Testis (tissue), 3 donors: ENCODE measurements around the gene PARP6. TPM values are rescaled to one million over a fixed set of nuclear protein-coding genes. Genes with fewer than 3 reads are reported as not detected.

ENCODE experiments used
- DNase-seq: peaks from one replicate; pipeline ENCODE4 v3.0.0-alpha.2; 2019
- H3K27ac ChIP-seq, 2 donors: fragments of 200-600 bp; sonication (generic); one replicate each; pipeline ENCODE4 v1.5.1; 2019
- H3K27me3 ChIP-seq: fragments of 200-600 bp; sonication (generic); one replicate; pipeline ENCODE4 v1.5.1; 2019
- H3K36me3 ChIP-seq: fragments of 200-600 bp; sonication (generic); one replicate; pipeline ENCODE4 v1.5.1; 2017; ENCODE audit warnings: low read depth; ENCODE audit errors: missing control alignments
- H3K4me1 ChIP-seq: fragments of 200-600 bp; sonication (generic); one replicate; pipeline ENCODE4 v1.5.1; 2019
- H3K4me3 ChIP-seq, 2 donors: fragments of 200-600 bp; sonication (generic); one replicate each; pipeline ENCODE4 v1.5.1; 2017 to 2019
- H3K9me3 ChIP-seq: fragments of 200-600 bp; sonication (generic); one replicate; pipeline ENCODE4 v1.5.1; 2017
- POLR2A ChIP-seq: fragments of 450-650 bp; IDR thresholded peaks from one replicate; pipeline ENCODE4 v1.6.1; 2017; ENCODE audit warnings: antibody characterized with exemption, mild to moderate bottlenecking, moderate library complexity
- WGBS, 2 donors: methylation state at CpG; one replicate each; pipeline ENCODE4 v1.1.5; 2018; 5-methylcytosine and 5-hydroxymethylcytosine counted together
- intact Hi-C: fragments of 100-400 bp; cut with DNase I; formaldehyde crosslinking; loops from one replicate; pipeline ENCODE4 v1.15.1; 2023; ENCODE audit warnings: low total_unique reads
- polyA plus RNA-seq: library from polyadenylated mRNA; stranded (reverse); fragments of 350-450 nt; fragmentation: Illumina TruSeq; extraction: RNeasy Lipid Tissue Mini Kit (QIAGEN cat#74804); gene quantifications from one replicate; pipeline ENCODE4 v1.2.3, GENCODE V29; 2014; ENCODE audit warnings: low read depth, low replicate concordance; ENCODE audit not compliant: insufficient read depth
- total RNA-seq, 2 donors: library from RNA; depleted of rRNA; stranded (reverse); fragments of >200 nt; gene quantifications; one replicate each; pipeline ENCODE4 v1.2.3, GENCODE V29; 2016
- TF ChIP-seq, protein P1 (sequence below), 3 experiments: fragments of 450-650 bp in 2 of 3; fragments of 200-600 bp in 1 of 3; sonication (generic) in 1 of 3; IDR thresholded peaks; one replicate each; pipeline ENCODE4 v1.5.1; 2016 to 2019; ENCODE audit warnings: antibody characterized with exemption in 3 of 3, mild to moderate bottlenecking in 2 of 3, moderate library complexity in 1 of 3

PARP6 gene
- total and polyA plus RNA-seq, 3 donors from 2014 or later, result 114 to 190 (median 182) TPM

DNA sequence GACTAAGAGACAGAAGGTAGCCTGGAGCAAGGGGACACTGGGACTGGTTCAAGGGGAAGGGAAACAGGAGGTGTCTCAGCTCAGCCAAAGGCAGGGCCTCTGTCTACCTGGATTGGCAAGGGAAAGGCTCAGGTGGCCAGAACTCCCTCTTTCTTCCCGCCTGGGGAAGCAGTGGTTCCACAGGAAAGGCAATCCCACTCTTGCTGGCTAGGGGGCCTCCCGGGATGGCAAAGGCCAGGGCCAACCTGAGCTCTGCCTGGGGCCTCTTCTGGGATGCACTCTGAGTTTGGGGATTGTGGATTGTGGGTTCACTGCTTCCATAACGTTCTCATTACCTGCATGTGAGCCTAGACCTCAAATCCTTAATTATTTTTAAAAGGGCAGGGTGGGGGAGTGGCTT is 13.0 kb upstream of the PARP6 start:
- Histone ChIP-seq H3K36me3 (no peaks in the 10 kb centered on the region), H3K4me3 (no peak overlapping the region), H3K27me3 (no peaks in the 10 kb centered on the region), H3K4me1 (no peaks in the 10 kb centered on the region), H3K9me3 (no peaks in the 10 kb centered on the region), H3K27ac (no peak overlapping the region)
- WGBS, 2 donors, result 54 to 71% methylated on average over 3 of the region's 3 CpGs
- intact Hi-C loops, result no loop called here
- DNase-seq, result no peak
- TF ChIP-seq, protein P1, sequence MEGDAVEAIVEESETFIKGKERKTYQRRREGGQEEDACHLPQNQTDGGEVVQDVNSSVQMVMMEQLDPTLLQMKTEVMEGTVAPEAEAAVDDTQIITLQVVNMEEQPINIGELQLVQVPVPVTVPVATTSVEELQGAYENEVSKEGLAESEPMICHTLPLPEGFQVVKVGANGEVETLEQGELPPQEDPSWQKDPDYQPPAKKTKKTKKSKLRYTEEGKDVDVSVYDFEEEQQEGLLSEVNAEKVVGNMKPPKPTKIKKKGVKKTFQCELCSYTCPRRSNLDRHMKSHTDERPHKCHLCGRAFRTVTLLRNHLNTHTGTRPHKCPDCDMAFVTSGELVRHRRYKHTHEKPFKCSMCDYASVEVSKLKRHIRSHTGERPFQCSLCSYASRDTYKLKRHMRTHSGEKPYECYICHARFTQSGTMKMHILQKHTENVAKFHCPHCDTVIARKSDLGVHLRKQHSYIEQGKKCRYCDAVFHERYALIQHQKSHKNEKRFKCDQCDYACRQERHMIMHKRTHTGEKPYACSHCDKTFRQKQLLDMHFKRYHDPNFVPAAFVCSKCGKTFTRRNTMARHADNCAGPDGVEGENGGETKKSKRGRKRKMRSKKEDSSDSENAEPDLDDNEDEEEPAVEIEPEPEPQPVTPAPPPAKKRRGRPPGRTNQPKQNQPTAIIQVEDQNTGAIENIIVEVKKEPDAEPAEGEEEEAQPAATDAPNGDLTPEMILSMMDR (IDR thresholded peaks at IDR 0.05), result no peak
- TF ChIP-seq POLR2A, result no peak

DNA sequence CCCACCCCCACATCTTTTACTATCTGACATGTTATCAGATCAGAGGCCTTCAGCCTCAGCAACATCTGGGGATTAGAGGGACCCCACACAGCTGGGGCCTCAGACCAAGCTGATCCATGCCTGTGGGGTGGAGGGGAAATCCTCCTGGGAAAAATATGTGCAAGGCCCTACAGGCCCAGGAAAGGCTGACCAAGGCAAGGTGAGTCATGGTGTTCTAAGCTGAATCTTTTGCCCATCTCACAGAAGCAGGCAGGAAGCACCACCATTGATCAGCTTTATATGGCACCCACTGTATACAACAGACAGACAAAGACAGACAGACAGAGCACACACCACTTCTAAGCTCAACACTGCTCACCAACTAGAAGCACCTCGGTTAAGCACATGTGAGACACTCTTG is 12.4 kb upstream of the PARP6 start:
- Histone ChIP-seq H3K4me3 (no peak overlapping the region), H3K4me1 (no peaks in the 10 kb centered on the region), H3K9me3 (no peaks in the 10 kb centered on the region), H3K27ac (no peak overlapping the region), H3K36me3 (no peaks in the 10 kb centered on the region), H3K27me3 (no peaks in the 10 kb centered on the region)
- 86 to 94% methylated on average over 1 of the region's 1 CpG for WGBS, 2 donors
- DNase-seq, result no peak
- intact Hi-C loops, result no loop called here
- TF ChIP-seq, protein P1 (IDR thresholded peaks at IDR 0.05), result no peak
- no peak for TF ChIP-seq POLR2A

DNA sequence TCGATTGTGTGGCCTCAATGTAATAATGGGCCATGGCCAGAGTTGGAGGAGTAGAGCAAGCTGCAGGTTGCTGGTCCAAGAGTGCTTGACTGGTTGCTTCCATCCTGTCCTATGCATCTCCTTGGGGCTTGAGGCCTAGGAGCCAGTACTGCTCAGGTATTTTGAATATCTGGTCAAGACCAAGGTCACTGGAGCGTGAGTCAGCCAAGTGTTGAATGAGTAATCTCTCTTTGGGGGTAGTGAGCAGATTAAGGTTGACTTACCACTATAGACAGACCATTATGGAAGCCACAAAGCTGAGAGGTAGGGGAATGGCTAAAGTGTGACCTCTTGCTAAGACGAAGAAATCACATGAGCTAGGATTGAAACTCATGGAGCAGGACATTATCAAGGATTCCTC is 9.4 kb upstream of the PARP6 start:
- Histone ChIP-seq H3K4me3 (no peak overlapping the region), H3K27me3 (no peaks in the 10 kb centered on the region), H3K36me3 (no peaks in the 10 kb centered on the region), H3K9me3 (no peaks in the 10 kb centered on the region), H3K4me1 (no peaks in the 10 kb centered on the region), H3K27ac (no peak overlapping the region)
- WGBS, 2 donors, result 87 to 94% methylated on average over 2 to 3 of the region's 3 CpGs
- no peak for TF ChIP-seq POLR2A
- TF ChIP-seq, protein P1 (IDR thresholded peaks at IDR 0.05), result no peak
- DNase-seq, result no peak
- intact Hi-C loops, result no loop called here

DNA sequence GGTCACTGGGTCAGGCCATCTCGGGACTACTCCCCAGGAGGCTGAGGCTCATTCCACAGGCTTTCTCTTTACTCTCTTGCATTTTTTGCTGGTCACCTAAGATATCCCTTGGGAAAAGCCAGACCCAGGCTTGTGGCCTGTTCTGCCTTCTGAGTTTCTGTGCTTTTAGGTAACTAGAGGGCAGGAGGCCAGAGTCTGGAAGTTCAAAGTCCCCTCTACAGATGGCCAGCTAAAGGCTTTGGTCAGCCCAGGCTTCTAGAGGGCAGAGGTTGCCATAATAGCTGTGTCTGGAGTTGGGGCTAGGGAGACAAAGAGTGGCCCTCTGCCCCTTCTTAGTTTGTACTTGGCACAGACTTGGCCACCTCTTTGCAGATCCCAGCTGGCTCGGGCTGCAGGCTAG is 8.4 kb upstream of the PARP6 start:
- no peaks in the 10 kb centered on the region for H3K9me3 ChIP-seq
- H3K36me3 ChIP-seq, result no peaks in the 10 kb centered on the region
- 57 to 60% methylated on average over 2 of the region's 2 CpGs for WGBS, 2 donors
- no peaks in the 10 kb centered on the region for H3K27me3 ChIP-seq
- no peaks in the 10 kb centered on the region for H3K4me1 ChIP-seq
- H3K4me3 ChIP-seq, result no peak overlapping the region
- no peak for DNase-seq
- TF ChIP-seq, protein P1 (IDR thresholded peaks at IDR 0.05), result no peak
- no peak for TF ChIP-seq POLR2A
- no peak overlapping the region for H3K27ac ChIP-seq
- intact Hi-C loops, result no loop called here

DNA sequence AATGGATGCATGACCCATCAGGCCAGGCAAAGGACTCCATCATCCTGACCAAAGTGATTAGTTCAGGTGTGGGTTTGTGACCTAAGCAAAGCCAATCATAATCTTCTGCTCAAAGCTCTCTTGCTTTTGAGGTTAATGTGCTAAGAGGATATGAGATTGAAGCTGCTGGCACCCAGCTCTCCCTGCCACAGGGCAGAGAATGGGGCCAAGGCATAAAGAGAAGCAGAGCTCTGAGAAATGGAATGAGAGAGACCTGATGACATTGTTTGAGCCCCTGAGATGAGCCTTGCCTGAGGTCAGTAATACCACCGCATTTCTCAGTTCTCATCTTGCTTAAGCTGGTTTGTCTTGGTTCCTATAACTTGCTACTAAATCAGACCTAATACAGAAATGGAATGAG is 6.4 kb upstream of the PARP6 start:
- Histone ChIP-seq H3K4me3 (no peak overlapping the region), H3K27ac (no peak overlapping the region), H3K9me3 (no peaks in the 10 kb centered on the region), H3K27me3 (no peaks in the 10 kb centered on the region), H3K36me3 (no peaks in the 10 kb centered on the region), H3K4me1 (no peaks in the 10 kb centered on the region)
- intact Hi-C loops, result loop anchor here (10.0 kb wide), 1 partner anchor 74 kb away; no protein-coding TSS in a partner anchor
- 83 to 100% methylated on average over 1 of the region's 1 CpG for whole genome bisulfite sequencing, 2 donors
- TF ChIP-seq POLR2A, result no peak
- TF ChIP-seq, protein P1 (IDR thresholded peaks at IDR 0.05), result no peak
- no peak for DNase-seq
